PFSK-1 (cell line): ENCODE data around the gene CKAP4.

Experiments
- POLR2AphosphoS5 ChIP-seq: IDR thresholded peaks from 2 replicates; pipeline ENCODE4 v1.6.1; 2012; ENCODE audit warnings: low read depth, mild to moderate bottlenecking, control low read depth, low read length, moderate library complexity
- SIN3A ChIP-seq: IDR thresholded peaks from 2 replicates; pipeline ENCODE4 v1.6.1; 2012; ENCODE audit warnings: mild to moderate bottlenecking, low read length, moderate library complexity, borderline replicate concordance; ENCODE audit not compliant: insufficient read depth

DNA sequence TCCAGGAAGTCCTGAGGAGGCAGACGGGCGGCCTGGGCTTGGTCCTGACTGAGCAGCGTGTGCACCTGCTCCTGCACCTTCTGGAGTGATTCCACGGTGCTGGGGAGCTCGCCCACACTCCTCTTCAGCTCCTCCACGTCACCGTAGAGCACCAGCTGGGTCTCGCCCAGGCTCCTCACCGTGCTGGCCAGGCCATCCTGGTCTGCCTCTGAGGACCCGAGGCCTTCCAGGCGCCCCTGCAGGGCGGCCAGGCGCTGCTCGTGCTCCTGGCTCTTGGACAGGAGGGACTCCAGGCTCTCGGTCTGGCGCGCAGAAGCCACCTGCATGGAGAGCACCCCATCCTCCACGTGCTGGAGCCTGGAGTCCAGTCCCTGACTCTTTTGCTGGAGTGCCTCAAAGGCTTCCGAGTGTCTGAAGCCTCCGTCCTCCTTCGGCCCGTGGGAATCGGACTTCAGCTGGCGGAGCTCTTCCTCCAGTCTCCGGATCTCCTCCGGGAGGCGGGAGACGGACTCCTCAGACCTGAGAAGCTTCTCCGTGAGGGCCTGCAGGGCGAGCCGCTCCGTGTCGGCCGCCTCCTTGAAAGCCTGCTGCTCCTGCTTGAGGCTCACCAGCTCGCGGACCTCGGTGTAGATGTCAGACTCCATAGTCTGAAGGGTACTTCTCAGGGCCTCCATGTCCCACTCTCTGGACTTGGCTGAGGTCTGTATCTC is 8.4 kb downstream of the CKAP4 start:
- no peak for TF ChIP-seq POLR2AphosphoS5
- no peak for TF ChIP-seq SIN3A
